ENCODE measurements around the gene ADIG.
A peak's percentile ranks its signal among the peaks of the same experiment; 100 is the strongest.
"Not testable (repeated sequence)": the region's sequence is repeated elsewhere in the genome, so short reads cannot be mapped to it uniquely, and the experiment has no call there.

ADIG gene

GRCh38 chr20:38579219-38579910 is 1.6 kb upstream of the ADIG start:
- DNase-seq = no peak

DNA sequence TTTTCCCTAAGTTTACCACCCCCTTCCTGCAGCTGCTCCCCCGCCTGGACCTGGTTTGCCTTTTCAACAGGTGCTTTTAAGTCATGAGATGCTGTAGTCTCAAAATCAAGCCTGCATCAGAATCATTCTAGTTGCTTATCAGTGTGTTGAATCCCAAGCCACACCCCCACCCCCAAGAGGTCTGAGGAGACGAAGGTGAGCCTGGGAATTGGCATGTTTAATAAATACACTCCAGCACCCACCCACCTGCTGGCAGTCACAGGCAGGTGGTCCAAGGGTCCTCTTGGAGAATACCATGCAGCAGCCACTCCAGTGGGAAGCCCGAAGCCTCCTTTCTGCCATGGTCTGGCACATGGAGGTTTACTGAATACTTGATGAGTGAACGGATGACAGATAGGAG is 1.1 kb upstream of the ADIG start:
- DNase-seq = no peak

GRCh38 chr20:38581830-38582358 is 897 bp downstream of the ADIG start:
- no peak for DNase-seq

GRCh38 chr20:38583306-38583705 is 2.3 kb downstream of the ADIG start:
- no peak for DNase-seq

GRCh38 chr20:38584099-38584763 is 3.2 kb downstream of the ADIG start:
- no peak for DNase-seq

DNA sequence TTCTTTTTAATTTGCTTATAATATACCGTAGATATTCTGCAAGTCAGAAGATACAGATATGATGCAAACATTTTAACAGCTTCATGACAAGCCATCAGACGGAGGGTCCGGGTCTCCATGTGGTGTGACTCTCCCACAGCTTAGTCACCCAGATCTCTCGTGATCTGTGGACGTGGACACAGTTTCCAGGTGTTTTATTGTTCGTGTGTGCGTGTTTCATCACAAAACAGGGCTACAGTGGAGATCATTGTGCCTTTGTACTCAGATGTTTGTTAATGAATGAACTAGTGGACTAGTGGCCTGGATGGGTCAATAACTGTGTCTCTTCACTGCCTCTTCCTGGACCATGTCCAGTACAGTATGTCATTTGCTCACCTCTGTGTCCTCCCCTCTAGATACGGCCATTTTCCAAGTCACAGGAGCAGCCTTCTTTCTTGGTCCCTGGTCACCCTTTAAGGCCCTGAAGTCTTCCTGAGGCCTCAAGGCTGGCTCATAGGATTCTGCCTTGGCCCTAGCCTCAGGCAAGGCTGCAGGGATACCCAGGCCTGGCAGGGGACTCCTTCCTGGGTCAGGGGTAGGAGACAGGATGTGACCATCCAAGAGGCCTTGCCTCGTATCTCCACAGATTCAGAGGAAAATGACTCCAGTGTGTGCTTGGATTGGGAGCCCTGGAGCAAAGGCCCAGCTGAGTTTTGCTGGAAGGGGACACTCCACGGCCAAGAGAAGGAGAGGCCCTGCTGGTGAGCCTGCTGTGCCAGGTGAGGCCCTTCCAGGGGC is 4.6 kb downstream of the ADIG start:
- DNase-seq = no peak

- DNase-seq = no peak
Observed at GRCh38 chr20:38586181-38586525, 5.2 kb downstream of the ADIG start.

DNA sequence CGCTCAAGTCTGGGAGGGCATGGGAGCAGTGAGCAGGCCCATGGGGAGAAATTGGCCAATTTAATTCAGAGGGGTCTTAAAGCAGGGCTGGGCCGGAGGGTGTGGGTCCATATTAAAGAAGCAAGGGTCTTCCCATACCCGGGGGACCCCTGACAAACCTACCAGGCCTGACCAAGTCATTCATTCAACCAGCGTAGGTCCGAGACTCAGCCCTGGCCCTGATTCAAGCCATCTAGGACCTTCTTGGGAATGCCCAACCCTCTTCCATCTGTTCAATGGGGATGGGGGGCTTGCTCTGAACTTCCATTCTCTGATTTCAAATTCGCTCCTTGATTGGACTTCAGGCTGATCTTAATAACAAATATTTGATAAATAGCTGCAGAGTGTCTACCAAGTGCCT is 7.3 kb downstream of the ADIG start:
- no peak for DNase-seq

- no peak for DNase-seq
Observed at GRCh38 chr20:38589351-38589750, 8.4 kb downstream of the ADIG start.

GRCh38 chr20:38589967-38590675 is 9.1 kb downstream of the ADIG start:
- DNase-seq = no peak

DNA sequence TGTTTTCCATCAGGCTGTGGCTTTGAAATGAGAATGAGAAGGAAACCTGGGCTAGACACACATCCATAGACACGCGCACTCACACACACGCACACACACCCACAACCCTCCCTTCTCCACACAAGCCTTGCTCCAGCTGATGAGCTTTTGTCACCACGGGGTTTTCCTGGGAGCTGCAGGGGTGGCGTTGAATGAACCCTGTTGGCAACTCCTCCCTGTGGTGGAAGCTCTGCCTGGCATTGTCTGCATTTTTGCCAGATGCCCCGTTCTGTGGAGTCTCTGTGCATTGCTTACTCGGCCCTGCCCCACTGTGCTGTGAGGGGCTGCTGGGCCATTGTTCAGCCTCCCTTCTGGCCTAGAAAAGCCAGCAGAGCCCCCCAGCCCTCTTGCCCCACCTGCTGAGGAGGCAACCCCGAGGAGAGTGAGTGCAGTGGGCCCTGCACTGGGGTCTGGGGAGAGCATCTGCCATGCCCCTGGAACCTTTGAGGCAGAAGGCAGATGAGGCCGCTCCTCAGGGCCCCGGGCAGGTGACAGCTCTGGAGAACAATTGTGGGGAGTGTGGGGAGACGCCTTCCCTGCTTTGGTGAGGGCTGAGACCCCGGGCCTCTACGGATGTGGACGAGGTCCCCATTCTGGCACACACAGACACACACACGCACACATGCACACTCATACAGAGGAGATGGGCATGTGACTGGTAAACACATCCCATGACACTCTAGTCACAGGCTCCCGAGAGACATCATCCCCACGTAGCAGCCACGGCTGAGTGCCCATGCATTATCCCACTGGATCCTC is 9.9 kb downstream of the ADIG start:
- DNase-seq = no peak

DNA sequence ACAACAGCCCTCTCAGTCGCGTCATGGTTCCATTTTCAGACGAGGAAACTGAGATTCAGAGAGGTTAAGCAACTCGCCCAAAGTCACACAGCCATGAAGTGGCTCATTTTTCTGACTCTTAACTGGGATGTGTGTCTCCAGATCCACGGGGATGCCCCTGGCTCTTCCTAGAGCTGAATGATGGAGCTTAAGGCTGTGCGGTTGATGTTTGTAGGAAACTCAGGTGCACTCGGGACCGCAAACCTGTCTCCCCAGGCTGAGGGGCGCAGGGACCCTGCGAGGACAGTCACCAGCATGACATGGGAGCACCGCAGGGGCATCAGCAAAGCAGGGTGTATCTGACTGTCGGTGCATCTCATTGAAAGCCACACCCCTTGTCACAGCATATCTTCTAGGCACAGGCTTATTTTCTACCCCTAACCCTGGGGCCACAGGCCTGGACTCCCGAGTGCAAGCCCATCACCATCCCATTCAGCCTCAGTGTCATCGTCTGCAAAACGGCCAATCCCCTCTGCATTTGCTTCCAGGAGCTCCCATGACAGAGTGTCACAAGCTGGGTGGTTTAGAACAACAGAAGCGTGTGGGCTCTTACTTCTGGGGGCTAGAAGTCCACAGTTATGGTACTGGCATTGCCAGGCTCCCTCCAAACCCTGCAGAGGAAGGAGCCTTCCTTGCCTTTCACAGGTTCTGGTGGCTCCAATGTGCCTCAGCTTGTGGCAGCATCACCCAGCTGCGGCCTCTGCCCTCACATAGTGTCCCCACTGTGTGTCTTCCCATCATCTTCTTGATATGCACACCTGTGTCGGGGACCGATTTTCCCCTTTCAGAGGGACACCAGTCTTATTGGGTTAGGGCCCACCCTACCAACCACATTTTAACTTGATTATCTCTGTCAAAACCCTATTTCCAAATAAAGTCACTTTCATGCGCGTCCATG is 10.7 kb downstream of the ADIG start:
- no peak for DNase-seq

DNA sequence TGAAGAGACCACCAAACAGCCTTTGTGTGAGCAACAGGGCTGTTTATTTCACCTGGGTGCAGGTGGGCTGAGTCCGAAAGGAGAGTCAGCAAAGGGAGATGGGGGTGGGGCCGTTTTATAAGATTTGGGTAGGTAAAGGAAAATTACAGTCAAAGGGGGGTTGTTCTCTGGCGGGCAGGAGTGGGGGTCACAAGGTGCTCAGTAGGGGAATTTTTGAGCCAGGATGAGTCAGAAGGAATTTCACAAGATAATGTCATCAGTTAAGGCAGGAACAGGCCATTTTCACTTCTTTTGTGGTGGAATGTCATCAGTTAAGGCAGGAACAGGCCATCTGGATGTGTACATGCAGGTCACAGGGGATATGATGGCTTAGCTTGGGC is 11.4 kb downstream of the ADIG start:
- DNase-seq = not testable (repeated sequence)

- peak; percentile 26 for DNase-seq
Observed at GRCh38 chr20:38594281-38594680, 13.3 kb downstream of the ADIG start.

GRCh38 chr20:38595886-38596285 is 14.9 kb downstream of the ADIG start:
- peak; percentile 42 for DNase-seq

- DNase-seq = no peak
Observed at GRCh38 chr20:38599410-38599882, 18.4 kb downstream of the ADIG start.

- DNase-seq = no peak
Observed at GRCh38 chr20:38600057-38600456, 19.1 kb downstream of the ADIG start.

GRCh38 chr20:38601216-38602184 is 20.5 kb downstream of the ADIG start, which contains the start of gene ARHGAP40:
Gene ARHGAP40 (plus strand): TSS chr20:38601809.
- DNase-seq = peak; percentile 73

DNA sequence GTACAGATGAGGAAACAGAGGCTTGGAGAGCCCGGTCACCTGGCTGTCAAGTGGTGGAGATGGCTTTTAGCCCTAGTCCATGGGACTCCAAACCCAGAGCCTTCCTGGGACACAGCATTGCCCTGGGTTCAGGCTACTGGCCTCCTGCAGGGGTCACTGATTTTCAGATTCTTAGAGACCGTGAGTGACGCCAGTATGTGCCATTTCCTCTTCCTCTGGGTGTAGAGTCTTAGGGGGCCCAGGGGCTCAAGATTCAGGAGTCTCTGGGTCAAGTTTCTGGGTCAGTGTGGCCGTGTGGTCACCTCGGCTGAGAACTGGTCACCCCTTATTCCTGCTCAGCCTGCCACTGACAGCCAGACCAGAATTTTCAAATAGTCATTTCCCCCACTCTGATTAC is 21.2 kb downstream of the ADIG start:
- DNase-seq = no peak

GRCh38 chr20:38603286-38603685 is 22.3 kb downstream of the ADIG start:
- DNase-seq = no peak
